ENCODE measurements around the gene SLC24A4. TPM values are rescaled to one million over a fixed set of nuclear protein-coding genes. Genes with fewer than 3 reads are reported as not detected.
A peak's percentile ranks its signal among the peaks of the same experiment; 100 is the strongest.

Gene SLC24A4
- total RNA-seq, 1 experiment from 2014 or later: not detected

- no TSS peak for BruUV-seq (replicated peaks)
- Mint-ChIP-seq H3K36me3 (ENCODE audit: insufficient read depth, unreplicated experiment) (no peaks in the 10 kb centered on the region), H3K27ac (ENCODE audit: low read depth, unreplicated experiment) (no peak overlapping the region), H3K9me3 (ENCODE audit: unreplicated experiment) (no peaks in the 10 kb centered on the region), H3K4me3 (ENCODE audit: unreplicated experiment) (no peak overlapping the region), H3K27me3 (ENCODE audit: insufficient read depth, unreplicated experiment) (no peaks in the 10 kb centered on the region), H3K4me1 (ENCODE audit: insufficient read depth, unreplicated experiment) (no peaks in the 10 kb centered on the region)
- no peak for DNase-seq (ENCODE audit: unreplicated experiment)
- TF ChIP-seq CTCF (IDR thresholded peaks at IDR 0.05; ENCODE audit: unreplicated experiment): no peak
- ChIA-PET POLR2A (interaction anchor here (0.8 kb wide), 1 partner anchor 11 kb away, joined by 3 read pairs; no protein-coding TSS in a partner anchor), CTCF (no interaction called here)
- intact Hi-C loops (cut with micrococcal nuclease): no loop called here
Observed at GRCh38 chr14:92391726-92392125, 68.8 kb downstream of the SLC24A4 start.

GRCh38 chr14:92392711-92393110 is 69.7 kb downstream of the SLC24A4 start:
- Mint-ChIP-seq H3K27me3 (ENCODE audit: insufficient read depth, unreplicated experiment) (no peaks in the 10 kb centered on the region), H3K9me3 (ENCODE audit: unreplicated experiment) (no peaks in the 10 kb centered on the region), H3K4me1 (ENCODE audit: insufficient read depth, unreplicated experiment) (peaks cover 7% of the 10 kb centered on the region), H3K36me3 (ENCODE audit: insufficient read depth, unreplicated experiment) (no peaks in the 10 kb centered on the region), H3K27ac (ENCODE audit: low read depth, unreplicated experiment) (no peak overlapping the region), H3K4me3 (ENCODE audit: unreplicated experiment) (no peak overlapping the region)
- intact Hi-C loops (cut with micrococcal nuclease): no loop called here
- POLR2A ChIA-PET: interaction anchor here (0.8 kb wide), 1 partner anchor 10 kb away, joined by 3 read pairs; no protein-coding TSS in a partner anchor
- CTCF ChIA-PET: interaction anchor here (0.6 kb wide), 1 partner anchor 76 kb away, joined by 4 read pairs; no protein-coding TSS in a partner anchor
- no TSS peak for BruUV-seq (replicated peaks)
- DNase-seq (ENCODE audit: unreplicated experiment): no peak
- no peak for TF ChIP-seq CTCF (IDR thresholded peaks at IDR 0.05; ENCODE audit: unreplicated experiment)

DNA sequence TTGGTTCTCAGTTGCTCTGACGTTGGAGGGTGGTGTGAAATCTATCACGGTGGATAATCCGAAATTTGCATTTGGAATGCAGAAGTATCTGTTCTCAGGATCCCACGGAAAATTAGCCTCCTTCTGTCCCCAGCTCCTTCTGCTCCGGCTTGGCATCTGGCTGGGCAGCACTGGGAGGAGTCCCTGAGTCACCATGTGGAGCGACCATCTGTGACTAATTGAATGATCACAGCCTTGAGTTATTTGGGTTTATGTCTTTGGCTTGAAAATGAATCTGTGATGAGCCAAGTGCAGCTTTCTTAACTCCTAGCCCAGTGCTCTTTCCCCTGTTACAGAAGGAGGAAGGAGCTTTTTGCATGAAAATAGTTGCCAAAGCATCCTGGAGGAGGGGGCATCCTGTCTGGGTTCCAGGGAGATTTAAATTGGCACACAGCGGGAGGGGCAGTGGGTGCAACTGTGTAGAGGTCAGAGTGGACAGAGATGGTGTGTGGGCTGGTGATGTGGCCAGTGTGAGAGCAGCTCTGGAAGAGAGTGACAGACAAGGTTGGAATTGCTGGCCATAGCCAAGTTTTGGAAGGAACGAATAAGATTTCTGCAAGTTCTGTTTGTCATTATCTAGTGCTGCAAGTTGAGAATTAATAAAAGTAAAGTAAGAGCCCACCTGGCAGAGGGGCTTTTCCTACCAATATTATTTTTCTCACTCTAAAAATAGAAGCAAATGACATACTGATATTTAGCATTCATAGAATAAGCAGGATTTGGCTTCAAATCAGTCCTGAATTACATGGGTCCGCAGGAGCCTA is 74.4 kb downstream of the SLC24A4 start:
- H3K27me3 Mint-ChIP-seq (ENCODE audit: insufficient read depth, unreplicated experiment): no peaks in the 10 kb centered on the region
- intact Hi-C loops (cut with micrococcal nuclease): no loop called here

More for the DNA sequence above, 74.4 kb downstream of the SLC24A4 start:
- Mint-ChIP-seq H3K4me1 (ENCODE audit: insufficient read depth, unreplicated experiment) (peaks cover 14% of the 10 kb centered on the region), H3K36me3 (ENCODE audit: insufficient read depth, unreplicated experiment) (no peaks in the 10 kb centered on the region), H3K27ac (ENCODE audit: low read depth, unreplicated experiment) (no peak overlapping the region), H3K4me3 (ENCODE audit: unreplicated experiment) (no peak overlapping the region), H3K9me3 (ENCODE audit: unreplicated experiment) (no peaks in the 10 kb centered on the region)
- ChIA-PET CTCF (no interaction called here), POLR2A (no interaction called here)
- no peak for TF ChIP-seq CTCF (IDR thresholded peaks at IDR 0.05; ENCODE audit: unreplicated experiment)
- DNase-seq (ENCODE audit: unreplicated experiment): peak; percentile 58
- no TSS peak for BruUV-seq (replicated peaks)

All from MCF 10A (cell line).